NCI-H774 (cell line): ENCODE results near the gene TKTL2.

Source experiments
- DNase-seq: peaks from one replicate; lab custom pipeline; 2025; lab: John Stamatoyannopoulos, UW

TKTL2 gene

DNA sequence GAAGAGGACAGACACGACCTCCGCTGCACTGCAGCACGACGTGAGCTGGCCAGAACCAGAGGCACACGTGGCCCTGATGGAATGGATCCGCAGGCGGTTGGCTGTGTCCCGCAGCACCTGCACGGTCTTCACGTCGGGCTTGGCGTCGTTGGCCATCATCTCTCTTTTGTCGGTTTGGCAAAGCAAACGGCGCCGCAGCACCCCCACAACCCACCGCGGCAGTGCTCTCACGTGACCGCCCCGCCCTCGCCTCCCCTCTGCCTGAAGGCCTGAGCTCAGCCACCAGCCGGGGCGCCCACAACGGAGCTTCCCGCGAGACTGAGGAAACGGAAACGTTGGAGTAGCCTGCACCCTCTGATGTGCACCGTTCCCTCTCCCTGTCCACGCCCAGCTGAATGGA, at the start of gene TKTL2:
Gene TKTL2 (minus strand): TSS at position 179 of the 400 bp plus-strand sequence. CDS start 20 bp downstream, at position 159.
- no peak for DNase-seq

DNA sequence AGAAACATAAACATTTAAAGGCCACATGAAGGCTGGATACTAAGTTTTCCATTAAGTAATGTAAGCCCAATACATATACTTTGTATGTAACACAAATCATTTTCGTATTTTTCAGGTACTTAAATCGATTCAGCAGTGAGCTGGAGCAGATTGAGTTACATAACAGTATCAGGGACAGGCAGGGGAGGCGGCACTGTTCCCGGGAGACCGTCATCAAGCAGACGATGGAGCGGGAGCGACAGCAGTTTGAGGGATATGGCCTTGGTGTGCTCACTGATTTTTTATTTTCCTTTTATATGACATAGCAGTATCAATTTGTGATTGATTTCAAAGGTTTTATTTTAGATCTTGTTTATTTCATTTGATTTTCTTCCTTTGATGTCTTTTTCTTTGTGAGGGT, 41.6 kb upstream of the TKTL2 start:
- DNase-seq, result no peak

- DNase-seq, result no peak
These were observed 31.8 kb upstream of the TKTL2 start for GRCh38 chr4:163505374-163505773.

DNA sequence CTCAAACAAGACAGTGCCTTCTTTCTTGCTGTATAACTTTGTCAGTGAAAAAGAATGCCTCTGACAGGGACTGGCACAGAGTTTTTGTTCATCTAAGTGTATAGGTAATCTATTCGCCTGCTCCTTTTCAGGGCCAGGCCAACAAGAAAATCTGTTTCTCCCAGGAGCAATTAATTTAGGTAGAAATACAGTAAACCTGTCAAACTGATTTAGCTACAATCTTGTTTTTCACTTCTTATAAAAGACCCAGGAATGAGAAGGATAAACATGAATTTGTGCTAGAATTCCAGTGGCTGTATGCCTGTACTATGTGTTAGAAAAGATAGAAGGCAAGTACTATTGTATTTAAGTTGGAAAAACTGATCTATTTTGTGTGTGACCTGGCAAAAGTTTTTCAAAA, 27.0 kb upstream of the TKTL2 start:
- DNase-seq, result no peak

DNA sequence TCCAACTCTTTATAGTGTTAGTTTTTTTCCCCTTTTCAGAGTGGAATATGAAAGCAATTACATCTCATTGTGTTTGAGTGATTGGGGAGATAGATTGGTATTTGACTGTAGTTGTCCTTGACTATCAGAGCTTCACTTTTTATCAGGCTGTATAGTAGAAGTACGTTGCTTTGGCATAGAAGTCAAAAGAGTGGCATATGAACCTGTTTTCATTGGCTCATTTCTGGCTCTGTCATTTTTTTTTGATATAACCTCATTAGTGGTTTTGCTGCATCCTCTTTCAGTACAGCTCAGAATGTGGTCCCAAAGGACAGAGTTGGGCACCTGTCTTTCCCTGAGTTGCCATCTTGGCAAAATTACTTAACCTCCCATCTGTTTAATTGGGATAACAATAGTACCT, 22.3 kb upstream of the TKTL2 start:
- no peak for DNase-seq

GRCh38 chr4:163494360-163495241, 21.0 kb upstream of the TKTL2 start, which contains the start of gene TMA16:
TSS of gene TMA16 (plus strand) at chr4:163494690. CDS start at chr4:163494802, 112 bp downstream.
- peak; percentile 77 for DNase-seq

GRCh38 chr4:163493643-163494359, 20.2 kb upstream of the TKTL2 start:
- no peak for DNase-seq

GRCh38 chr4:163492951-163493504, 19.5 kb upstream of the TKTL2 start:
- DNase-seq, result no peak

DNA sequence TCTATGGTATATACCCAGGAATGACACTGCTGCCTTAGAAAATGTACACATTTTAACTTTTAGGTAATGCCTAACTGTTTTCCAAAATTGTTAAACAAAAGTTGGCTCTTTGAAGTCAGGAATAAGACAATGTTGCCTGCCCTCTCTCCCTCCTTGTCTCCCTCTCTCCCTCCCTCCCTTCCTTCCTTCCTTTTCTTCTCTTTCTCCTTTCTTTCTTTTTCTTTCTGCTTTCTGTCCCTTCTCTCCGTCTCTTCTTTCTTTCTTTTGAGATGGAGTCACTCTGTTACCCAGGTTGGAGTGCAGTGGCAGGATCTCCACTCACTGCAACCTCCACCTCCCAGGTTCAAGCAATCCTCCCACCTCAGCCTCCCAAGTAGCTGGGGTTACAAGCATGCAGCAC, 16.4 kb upstream of the TKTL2 start:
- DNase-seq, result no peak

DNA sequence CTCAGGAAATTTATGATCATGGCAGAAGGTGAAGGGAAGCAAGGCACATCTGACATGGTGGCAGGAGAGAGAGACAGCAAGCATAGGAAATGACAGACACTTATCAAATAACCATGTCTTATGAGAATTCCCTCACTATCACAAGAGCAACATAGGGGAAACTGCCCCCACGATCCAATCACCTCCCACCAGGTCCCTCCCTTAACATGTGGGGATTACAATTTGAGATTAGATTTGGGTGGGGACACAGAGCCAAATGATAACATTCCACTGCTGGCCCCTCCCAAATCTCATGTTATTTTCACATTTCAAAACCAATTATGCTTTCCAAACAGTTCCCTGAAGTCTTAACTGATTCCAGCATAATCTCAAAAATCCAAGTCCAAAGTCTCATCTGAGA, 12.8 kb upstream of the TKTL2 start:
- no peak for DNase-seq

GRCh38 chr4:163485589-163485988, 12.0 kb upstream of the TKTL2 start:
- no peak for DNase-seq

DNA sequence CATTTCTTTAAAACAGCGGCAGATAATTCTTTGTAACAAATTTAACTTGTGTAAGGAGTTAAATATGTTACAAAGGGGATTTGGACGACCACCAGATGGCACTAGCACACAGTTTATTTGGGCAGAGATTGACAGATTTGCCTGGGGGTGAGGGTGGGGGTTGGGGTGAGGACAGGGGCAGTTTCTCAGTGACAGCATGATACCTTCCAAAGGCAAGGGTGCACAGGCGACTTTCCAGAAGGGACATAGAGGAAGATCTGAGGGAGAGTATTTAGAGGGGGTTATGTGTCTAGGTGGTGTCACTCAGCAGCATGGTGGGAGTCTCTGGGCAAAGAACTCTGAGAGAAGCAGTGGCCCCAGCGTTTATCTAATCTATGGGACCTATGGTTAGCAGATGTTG, 11.4 kb upstream of the TKTL2 start:
- no peak for DNase-seq

- no peak for DNase-seq
These were observed 8.6 kb upstream of the TKTL2 start for GRCh38 chr4:163482190-163482589.

DNA sequence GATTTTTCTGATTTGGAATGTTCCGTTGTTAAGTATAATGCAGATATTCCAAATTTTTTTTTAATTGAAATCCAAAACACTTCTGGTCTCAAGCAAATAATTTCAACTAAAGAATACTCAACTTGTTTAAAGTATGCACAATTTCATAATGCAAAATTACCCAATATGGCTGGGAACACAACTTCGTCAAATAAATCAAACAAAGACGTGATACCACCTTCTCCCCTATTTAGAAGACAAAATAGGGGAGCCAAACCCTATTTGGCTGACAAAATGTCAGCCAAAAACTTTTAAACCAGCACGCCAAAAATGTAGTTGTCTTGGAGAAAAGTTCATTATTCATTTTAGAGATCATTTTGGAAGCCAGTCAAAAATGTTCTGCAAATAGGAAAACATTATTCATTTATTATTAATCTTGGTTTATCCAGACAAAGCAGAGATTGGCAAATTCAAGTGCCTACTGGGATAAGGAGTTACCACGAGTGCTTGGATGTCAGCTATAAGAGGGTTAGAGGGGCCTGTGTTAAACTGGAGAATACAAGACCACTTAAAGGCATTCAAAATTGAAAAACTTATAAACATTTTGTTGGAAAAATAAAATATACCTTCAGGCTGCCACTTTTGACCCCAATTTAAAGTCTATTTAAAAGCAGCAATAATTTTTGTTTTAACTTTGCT, 3.3 kb upstream of the TKTL2 start:
- DNase-seq, result no peak

DNA sequence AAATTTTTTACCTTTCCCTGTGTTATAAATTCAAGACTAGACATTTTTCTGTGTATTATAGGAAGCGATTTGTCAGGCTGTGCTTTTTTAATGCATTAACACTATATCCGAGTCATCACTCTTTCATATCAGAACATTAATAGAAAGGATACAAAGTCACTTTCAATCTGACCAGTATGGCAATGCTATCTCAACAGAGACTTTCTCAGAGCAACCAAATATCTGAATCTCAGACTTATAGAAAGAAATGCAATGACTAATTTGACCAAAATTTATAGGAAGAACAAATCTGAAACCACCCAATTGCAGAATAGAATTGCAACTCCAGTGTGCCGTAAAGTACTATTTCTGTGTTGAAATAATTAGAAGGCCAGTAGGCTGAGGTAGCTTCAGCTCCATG, 473 bp upstream of the TKTL2 start:
- no peak for DNase-seq

DNA sequence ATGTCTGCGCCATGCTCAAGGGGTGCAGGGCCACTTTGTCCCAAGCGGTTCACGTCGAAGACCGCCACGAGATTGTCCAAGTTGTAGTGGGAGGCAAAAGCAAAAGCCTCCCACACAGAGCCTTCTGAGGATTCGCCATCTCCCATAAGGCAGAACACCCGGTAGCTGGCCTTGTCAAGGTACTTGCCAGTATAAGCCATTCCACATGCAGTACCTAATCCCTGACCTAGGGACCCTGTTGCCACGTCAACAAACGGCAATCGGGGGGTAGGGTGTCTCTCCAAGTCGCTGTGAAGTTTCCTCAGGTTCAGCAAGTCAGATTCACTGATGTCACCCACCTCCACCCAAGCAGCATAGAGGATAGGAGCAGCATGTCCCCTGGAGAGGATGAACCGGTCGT, 424 bp downstream of the TKTL2 start:
- no peak for DNase-seq

DNA sequence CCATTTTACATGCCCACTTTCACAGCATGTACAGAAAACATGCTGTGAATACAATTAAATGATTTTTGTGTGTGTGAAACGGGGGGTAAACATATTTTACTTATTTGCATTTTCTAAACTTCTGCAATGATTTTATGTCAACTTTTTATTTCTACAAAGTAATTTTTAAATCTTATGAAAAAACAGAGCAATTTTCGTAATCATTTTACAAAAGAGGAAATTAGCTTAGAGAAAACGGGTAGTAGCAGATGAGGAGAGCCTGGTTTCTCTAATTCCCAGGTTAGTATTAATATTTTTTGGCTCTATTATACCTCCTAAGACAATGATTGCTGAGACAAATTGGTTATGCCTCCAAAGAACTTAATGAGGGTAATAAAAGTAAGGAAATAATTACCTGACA, 3.2 kb downstream of the TKTL2 start:
- no peak for DNase-seq

- DNase-seq, result no peak
These were observed 6.3 kb downstream of the TKTL2 start for GRCh38 chr4:163467082-163467770.

DNA sequence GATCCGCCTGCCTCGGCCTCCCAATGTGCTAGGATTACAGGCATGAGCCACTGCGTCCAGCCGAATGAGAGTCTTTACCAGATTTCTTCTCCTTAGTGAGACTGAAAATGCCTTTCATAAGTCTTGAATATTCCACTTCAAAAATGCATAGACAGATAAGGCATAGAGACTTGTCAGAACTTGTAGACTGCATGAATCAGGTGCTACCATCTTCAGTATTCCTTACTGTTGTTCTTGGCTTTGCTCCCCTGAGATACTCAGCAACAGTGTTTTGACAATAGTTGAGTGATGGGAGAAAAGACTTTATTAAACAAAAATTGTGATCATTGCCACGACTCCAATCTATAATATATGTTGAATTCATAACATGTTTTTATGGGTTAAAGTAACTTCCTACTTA, 11.0 kb downstream of the TKTL2 start:
- no peak for DNase-seq

DNA sequence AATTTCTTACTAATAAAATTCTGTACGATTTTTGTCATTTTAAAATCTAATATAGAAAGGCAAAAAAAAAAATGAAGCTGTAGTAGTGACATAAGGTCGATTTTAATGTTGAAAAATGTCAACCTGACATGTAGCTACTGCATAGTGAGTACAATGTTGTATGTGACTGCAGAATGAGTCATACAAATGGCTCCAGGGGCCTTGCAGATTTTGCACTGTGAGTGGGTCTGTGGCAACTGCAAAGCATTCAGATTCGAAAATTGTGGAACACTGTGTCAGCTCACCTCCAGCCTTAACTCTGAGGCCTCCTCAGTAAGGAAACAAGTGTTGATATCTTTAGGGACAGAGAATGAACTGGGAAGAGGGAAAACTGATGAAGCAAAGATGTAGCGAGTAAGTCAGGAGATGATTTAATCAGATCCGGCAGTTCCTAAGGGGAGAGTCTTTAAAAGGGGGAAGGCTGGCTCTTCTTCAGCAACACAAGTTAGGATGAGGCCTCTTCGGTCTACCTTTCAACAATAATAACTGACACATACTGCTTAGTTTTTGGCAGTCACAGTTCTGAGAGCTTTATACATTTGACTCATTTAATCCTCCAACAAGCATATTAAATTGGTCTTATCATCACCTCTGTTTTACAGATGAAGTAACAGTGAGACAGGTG, 24.9 kb downstream of the TKTL2 start:
- DNase-seq, result no peak

- no peak for DNase-seq
These were observed 26.1 kb downstream of the TKTL2 start for GRCh38 chr4:163447481-163447880.
